HG02642 (cell line): Measurements from ENCODE around the gene SPRED3.

Source experiments
- ATAC-seq: cut with Tn5 transposase; IDR thresholded peaks from one replicate; pipeline ENCODE4 v1.9.1; 2021; ENCODE audit warnings: mild to moderate bottlenecking; ENCODE audit not compliant: unreplicated experiment, poor library complexity

Gene SPRED3

GRCh38 chr19:38442736-38443135, 54.2 kb downstream of the SPRED3 start:
- ATAC-seq = no peak

GRCh38 chr19:38443458-38443999, 55.0 kb downstream of the SPRED3 start:
- ATAC-seq = no peak

- no peak for ATAC-seq
Measured at GRCh38 chr19:38444026-38444425, 55.5 kb downstream of the SPRED3 start.

GRCh38 chr19:38445362-38445761, 56.9 kb downstream of the SPRED3 start:
- no peak for ATAC-seq

- no peak for ATAC-seq
Measured at GRCh38 chr19:38448225-38448624, 59.7 kb downstream of the SPRED3 start.
